Upper lobe of left lung (tissue), 4 donors: ENCODE results near the gene UBTF.

Source experiments
- CTCF ChIP-seq, 6 experiments: fragments of 450-650 bp in 4 of 6; fragments of 200-600 bp in 2 of 6; sonication (generic) in 2 of 6; IDR thresholded peaks; one replicate each; pipeline ENCODE4 v1.5.1; 2016 to 2019; ENCODE audit warnings: antibody characterized with exemption in 6 of 6
- POLR2A ChIP-seq, 4 donors: fragments of 450-650 bp; IDR thresholded peaks; one replicate each; pipeline ENCODE4 v1.5.1; 2016 to 2017; ENCODE audit warnings: antibody characterized with exemption in 4 of 4, mild to moderate bottlenecking in 2 of 4

DNA sequence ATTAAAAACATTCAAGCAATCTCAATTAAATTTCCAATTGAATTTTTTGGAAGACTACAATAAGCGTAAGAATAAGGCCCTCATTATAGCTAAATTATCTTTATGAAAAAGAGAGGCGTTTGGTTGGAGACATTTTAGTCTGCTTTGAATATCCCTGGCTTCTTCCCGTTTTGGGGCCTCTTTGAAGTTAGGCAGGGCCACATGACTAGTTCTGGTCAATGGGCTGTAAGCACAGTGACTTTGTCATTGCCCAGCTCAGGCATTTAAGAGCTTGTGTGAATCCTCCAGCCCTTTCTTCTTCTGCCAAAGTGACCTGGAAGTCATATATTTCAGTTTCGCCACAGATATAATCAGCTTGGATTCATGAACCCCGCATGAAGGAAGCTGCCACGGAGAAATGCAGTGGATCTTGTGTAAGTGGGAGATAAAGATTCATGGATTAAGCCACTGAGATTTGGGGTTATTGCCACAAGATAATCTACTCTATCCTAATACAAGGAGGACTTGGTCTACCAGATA lies 21.7 kb upstream of the UBTF start:
- TF ChIP-seq CTCF (IDR thresholded peaks at IDR 0.05) (no peak), POLR2A (IDR thresholded peaks at IDR 0.05) (no peak)
